Vein endothelial cell (primary cell): ENCODE data around the gene ATG10. TPM values are rescaled to one million over a fixed set of nuclear protein-coding genes. Genes with fewer than 3 reads are reported as not detected.

Source experiments
- small RNA-seq: library from RNA; depleted of rRNA; stranded (forward); fragments of <200 nt; gene quantifications from one replicate; pipeline ENCODE3, GENCODE V24; 2012
- total RNA-seq: library from RNA; depleted of rRNA; stranded (reverse); fragments of >200 nt; gene quantifications from 2 replicates; pipeline ENCODE4 v1.2.3, GENCODE V29; 2012

The ATG10 gene
- total RNA-seq: 4.9 and 6.2 TPM in 2 replicates

DNA sequence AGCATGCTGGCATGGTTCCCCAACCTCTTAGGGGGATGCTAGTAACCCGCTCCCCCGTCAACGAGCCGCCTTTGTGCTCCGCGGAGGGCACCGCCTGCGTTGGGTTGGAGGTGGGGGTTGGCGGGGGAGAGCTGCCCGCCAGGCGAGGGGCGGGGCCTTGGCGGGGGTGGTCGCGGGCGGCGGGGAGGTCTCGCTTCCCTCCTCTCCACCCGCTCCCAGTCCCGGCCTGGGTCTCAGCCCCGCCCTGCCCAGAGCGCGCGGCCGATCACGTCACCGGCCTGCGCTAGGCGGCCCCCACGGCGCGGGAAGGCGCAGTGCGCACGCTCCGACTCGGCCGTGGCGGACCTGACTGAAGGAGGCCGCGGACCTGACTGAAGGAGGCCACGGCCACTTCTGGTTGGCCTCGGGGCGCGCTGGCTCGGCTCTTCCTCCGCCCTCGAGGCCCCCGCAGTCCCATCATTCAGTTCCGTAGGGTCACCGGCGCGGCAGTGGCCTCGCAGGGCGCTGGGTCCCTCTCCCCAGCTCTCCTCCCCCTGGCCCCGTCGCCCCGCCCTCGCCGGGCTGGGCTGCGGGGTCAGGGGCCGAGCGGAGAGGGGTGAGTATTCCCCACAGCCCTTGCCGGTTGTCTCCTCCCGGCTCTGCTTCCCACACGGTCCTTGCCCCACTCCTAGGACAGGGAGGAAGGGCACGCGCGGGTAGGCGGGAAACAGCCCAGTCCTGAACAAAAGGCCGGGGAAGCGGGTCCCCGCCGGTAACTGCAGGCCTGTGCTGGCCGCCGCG lies at the start of gene ATG10:
Gene ATG10, plus strand, starts transcription at position 312 of the 780 bp plus-strand sequence. CDS start 15,548 bp downstream, outside the sequence.

DNA sequence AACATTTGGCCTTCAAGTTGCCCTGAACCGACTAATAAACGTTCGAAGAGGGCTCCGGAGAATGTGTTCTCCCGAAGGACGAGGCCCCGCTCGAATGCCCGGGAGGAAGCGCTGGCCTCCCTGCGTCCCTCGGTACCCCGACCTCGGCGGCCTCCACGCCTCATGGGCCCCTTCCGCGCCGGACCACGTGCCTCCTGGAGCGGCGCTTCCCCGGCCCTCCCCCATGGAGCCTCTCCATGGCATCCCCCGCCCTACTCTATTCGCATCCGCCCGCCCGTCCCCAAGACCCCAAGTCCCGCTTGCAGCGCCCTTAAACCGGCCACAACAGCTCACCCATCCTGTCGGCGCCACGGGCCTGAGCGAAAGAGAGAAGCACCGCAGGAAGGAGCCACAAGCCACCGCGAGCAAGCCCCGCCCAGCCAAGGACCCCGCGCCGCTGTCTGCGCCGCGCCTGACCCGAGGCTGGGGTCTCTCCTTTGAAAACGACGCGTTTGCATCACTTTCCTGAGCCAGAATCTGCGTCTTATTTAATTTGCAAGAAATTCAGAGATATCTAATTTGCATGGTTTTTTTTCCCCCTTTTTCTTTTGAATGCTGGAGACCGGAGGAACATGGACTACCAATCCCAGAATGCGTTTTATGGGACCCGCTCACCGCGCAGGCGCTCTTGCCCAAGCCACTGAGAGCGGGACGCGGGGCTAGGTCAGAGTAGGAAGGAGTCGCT lies 306.3 kb downstream of the ATG10 start, which contains the start of gene RPS23:
Gene RPS23, minus strand, starts transcription at position 368 of the 724 bp plus-strand sequence. Its CDS starts 31 bp downstream, at position 337.

Small RNAs within 50 kb of the gene (small RNA-seq; reads per million reads assigned to genes)
- gene AC010598.1: not detected
- not detected for gene RN7SL378P

Other genes with a start within 250 kb of the ATG10 start
- 8.4 and 8.8 TPM in 2 replicates for gene SSBP2, start 220.9 kb upstream of the ATG10 start, total RNA-seq